ENCODE data around the gene ASTN1. TPM values are rescaled to one million over a fixed set of nuclear protein-coding genes. Genes with fewer than 3 reads are reported as not detected.

The ASTN1 gene
- total and polyA plus RNA-seq, 4 donors = 33.4 to 127 (median 82.8) TPM

DNA sequence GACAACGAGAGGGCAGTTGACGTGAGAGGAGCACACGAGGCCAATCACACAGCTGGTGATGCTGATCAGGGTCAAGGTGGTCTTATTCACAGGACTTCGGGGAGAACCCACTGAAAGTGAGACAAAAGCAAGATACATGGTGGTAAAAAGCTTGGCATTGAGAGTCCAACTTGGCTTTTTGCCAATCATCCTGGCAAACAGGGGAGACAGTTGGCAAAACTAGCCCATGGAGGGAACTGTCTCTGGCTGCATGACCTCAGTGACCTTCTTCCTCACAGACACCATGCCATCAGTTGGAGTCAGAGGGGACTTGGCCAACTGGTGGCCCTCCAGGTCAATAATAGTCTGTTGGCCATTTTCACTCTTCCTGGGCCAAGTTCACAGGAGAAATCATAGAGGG, 139.9 kb downstream of the ASTN1 start:
- H3K36me3 ChIP-seq (ENCODE audit: control insufficient read depth, insufficient read depth, low read length) = peaks cover 24% of the 10 kb centered on the region
- no peak for DNase-seq (ENCODE audit: low read depth in 4 of 6, low spot score in 6 of 6)
- no peak overlapping the region for H3K27ac ChIP-seq (ENCODE audit: low read depth, low read length)
- H3K9me3 ChIP-seq (ENCODE audit: control insufficient read depth, insufficient read depth, low read length) = no peaks in the 10 kb centered on the region
- no peaks in the 10 kb centered on the region for H3K27me3 ChIP-seq (ENCODE audit: control insufficient read depth, insufficient read depth, low read length)
- WGBS (ENCODE audit: insufficient coverage) = 56% methylated on average over 4 of the region's 4 CpGs
- H3K4me1 ChIP-seq (ENCODE audit: control insufficient read depth, insufficient read depth, low read length) = peaks cover 16% of the 10 kb centered on the region
- H3K4me3 ChIP-seq (ENCODE audit: low read depth, low read length) = no peak overlapping the region

GRCh38 chr1:177023726-177024125, 140.8 kb downstream of the ASTN1 start:
- no peaks in the 10 kb centered on the region for H3K9me3 ChIP-seq (ENCODE audit: control insufficient read depth, insufficient read depth, low read length)
- no peaks in the 10 kb centered on the region for H3K27me3 ChIP-seq (ENCODE audit: control insufficient read depth, insufficient read depth, low read length)
- 33% methylated on average over 3 of the region's 3 CpGs for WGBS (ENCODE audit: insufficient coverage)
- H3K36me3 ChIP-seq (ENCODE audit: control insufficient read depth, insufficient read depth, low read length) = peaks cover 20% of the 10 kb centered on the region
- DNase-seq (ENCODE audit: low read depth in 4 of 6, low spot score in 6 of 6) = peak in 3 of 6 donors; percentile 48 to 78 (median 69)
- H3K27ac ChIP-seq (ENCODE audit: low read depth, low read length) = peak overlapping the region; percentile 1
- peaks cover 16% of the 10 kb centered on the region for H3K4me1 ChIP-seq (ENCODE audit: control insufficient read depth, insufficient read depth, low read length)
- H3K4me3 ChIP-seq (ENCODE audit: low read depth, low read length) = no peak overlapping the region

DNA sequence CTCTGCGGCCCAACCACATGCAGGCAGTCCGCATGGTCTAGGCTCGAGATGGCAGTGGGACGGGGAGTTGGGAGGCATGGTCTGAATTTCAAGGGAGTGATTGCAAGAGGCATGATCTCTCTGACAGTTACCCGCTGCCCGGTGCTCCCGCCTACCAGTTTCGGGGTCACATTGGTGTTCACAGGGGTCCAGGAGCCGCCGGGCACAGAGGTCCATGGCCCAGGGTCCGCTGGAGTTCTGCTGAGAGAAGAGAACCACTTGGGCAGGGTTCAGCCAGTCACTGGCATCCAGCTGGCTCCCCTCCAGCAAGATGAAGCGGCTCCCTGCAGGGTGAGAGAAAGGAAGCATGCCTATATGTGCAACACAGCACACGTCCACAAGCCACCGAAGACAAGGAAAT, 141.3 kb downstream of the ASTN1 start:
- Histone ChIP-seq H3K27ac (ENCODE audit: low read depth, low read length) (peak overlapping the region; percentile 1), H3K4me3 (ENCODE audit: low read depth, low read length) (no peak overlapping the region), H3K4me1 (ENCODE audit: control insufficient read depth, insufficient read depth, low read length) (peaks cover 16% of the 10 kb centered on the region), H3K27me3 (ENCODE audit: control insufficient read depth, insufficient read depth, low read length) (no peaks in the 10 kb centered on the region), H3K9me3 (ENCODE audit: control insufficient read depth, insufficient read depth, low read length) (no peaks in the 10 kb centered on the region), H3K36me3 (ENCODE audit: control insufficient read depth, insufficient read depth, low read length) (peaks cover 19% of the 10 kb centered on the region)
- no peak for DNase-seq (ENCODE audit: low read depth in 4 of 6, low spot score in 6 of 6)
- WGBS (ENCODE audit: insufficient coverage) = 84% methylated on average over 13 of the region's 14 CpGs

- H3K4me3 ChIP-seq (ENCODE audit: low read depth, low read length) = no peak overlapping the region
- 83% methylated on average over 1 of the region's 2 CpGs for WGBS (ENCODE audit: insufficient coverage)
These were observed 142.8 kb downstream of the ASTN1 start for GRCh38 chr1:177021687-177022086.

DNA sequence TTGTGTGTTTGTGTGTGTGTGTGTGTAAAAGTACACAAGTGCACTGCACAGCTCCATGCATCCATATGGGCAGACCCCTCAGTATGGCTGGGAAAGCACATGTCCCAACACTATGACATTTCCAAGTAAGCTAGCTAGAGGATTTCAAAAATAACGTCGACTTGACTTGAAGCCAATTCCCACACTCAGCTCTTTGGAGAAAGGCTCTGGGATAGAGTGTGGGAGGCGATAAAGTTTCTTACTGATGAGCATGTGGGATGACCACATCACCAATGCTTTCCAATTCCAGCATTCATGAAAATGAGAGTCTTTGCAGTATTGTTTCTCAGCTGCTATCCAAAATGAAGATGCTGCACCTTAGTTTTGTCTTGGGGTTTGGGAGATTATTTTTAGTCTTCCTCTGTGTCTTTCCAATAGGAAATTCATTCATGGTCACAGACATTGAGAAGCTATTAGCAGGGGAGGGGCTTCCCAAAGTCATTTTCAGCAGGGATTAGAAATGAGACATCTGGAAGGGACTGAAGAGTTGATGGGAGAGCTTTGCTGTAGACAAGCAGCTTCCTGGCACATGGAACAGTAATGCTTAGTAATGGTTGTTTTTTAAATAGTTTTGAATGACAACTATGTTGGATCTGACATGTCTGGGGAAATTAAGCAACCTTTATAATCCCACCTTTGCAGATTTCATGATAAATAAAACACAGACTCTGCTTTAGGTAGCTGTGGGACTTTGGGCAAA, 143.5 kb downstream of the ASTN1 start:
- no CpG with 5 or more reads among the region's 3 CpGs for WGBS (ENCODE audit: insufficient coverage)
- peaks cover 17% of the 10 kb centered on the region for H3K36me3 ChIP-seq (ENCODE audit: control insufficient read depth, insufficient read depth, low read length)

More at GRCh38 chr1:177021687-177022086, 142.8 kb downstream of the ASTN1 start:
- DNase-seq (ENCODE audit: low read depth in 4 of 6, low spot score in 6 of 6) = peak in 1 of 6 donors; percentile 84
- peaks cover 20% of the 10 kb centered on the region for H3K4me1 ChIP-seq (ENCODE audit: control insufficient read depth, insufficient read depth, low read length)
- no peaks in the 10 kb centered on the region for H3K9me3 ChIP-seq (ENCODE audit: control insufficient read depth, insufficient read depth, low read length)
- no peaks in the 10 kb centered on the region for H3K27me3 ChIP-seq (ENCODE audit: control insufficient read depth, insufficient read depth, low read length)
- no peak overlapping the region for H3K27ac ChIP-seq (ENCODE audit: low read depth, low read length)
- H3K36me3 ChIP-seq (ENCODE audit: control insufficient read depth, insufficient read depth, low read length) = peaks cover 19% of the 10 kb centered on the region

GRCh38 chr1:177017287-177017852, 147.1 kb downstream of the ASTN1 start:
- peaks cover 8% of the 10 kb centered on the region for H3K36me3 ChIP-seq (ENCODE audit: control insufficient read depth, insufficient read depth, low read length)
- H3K27me3 ChIP-seq (ENCODE audit: control insufficient read depth, insufficient read depth, low read length) = no peaks in the 10 kb centered on the region
- peaks cover 4% of the 10 kb centered on the region for H3K4me1 ChIP-seq (ENCODE audit: control insufficient read depth, insufficient read depth, low read length)
- H3K4me3 ChIP-seq (ENCODE audit: low read depth, low read length) = no peak overlapping the region
- H3K9me3 ChIP-seq (ENCODE audit: control insufficient read depth, insufficient read depth, low read length) = no peaks in the 10 kb centered on the region
- H3K27ac ChIP-seq (ENCODE audit: low read depth, low read length) = no peak overlapping the region
- DNase-seq (ENCODE audit: low read depth in 4 of 6, low spot score in 6 of 6) = peak in 2 of 6 donors; percentile 87 to 94
- WGBS (ENCODE audit: insufficient coverage) = 47% methylated on average over 12 of the region's 12 CpGs

More for the DNA sequence above, 143.5 kb downstream of the ASTN1 start:
- H3K9me3 ChIP-seq (ENCODE audit: control insufficient read depth, insufficient read depth, low read length) = no peaks in the 10 kb centered on the region
- no peaks in the 10 kb centered on the region for H3K27me3 ChIP-seq (ENCODE audit: control insufficient read depth, insufficient read depth, low read length)
- peak in 1 of 6 donors; percentile 93 for DNase-seq (ENCODE audit: low read depth in 4 of 6, low spot score in 6 of 6)
- no peak overlapping the region for H3K4me3 ChIP-seq (ENCODE audit: low read depth, low read length)
- no peak overlapping the region for H3K27ac ChIP-seq (ENCODE audit: low read depth, low read length)
- H3K4me1 ChIP-seq (ENCODE audit: control insufficient read depth, insufficient read depth, low read length) = peaks cover 20% of the 10 kb centered on the region

- no CpG with 5 or more reads among the region's 3 CpGs for whole genome bisulfite sequencing (ENCODE audit: insufficient coverage)
- DNase-seq (ENCODE audit: low read depth in 4 of 6, low spot score in 6 of 6) = peak in 1 of 6 donors; percentile 66
These were observed 150.2 kb downstream of the ASTN1 start for GRCh38 chr1:177014325-177014724.

DNA sequence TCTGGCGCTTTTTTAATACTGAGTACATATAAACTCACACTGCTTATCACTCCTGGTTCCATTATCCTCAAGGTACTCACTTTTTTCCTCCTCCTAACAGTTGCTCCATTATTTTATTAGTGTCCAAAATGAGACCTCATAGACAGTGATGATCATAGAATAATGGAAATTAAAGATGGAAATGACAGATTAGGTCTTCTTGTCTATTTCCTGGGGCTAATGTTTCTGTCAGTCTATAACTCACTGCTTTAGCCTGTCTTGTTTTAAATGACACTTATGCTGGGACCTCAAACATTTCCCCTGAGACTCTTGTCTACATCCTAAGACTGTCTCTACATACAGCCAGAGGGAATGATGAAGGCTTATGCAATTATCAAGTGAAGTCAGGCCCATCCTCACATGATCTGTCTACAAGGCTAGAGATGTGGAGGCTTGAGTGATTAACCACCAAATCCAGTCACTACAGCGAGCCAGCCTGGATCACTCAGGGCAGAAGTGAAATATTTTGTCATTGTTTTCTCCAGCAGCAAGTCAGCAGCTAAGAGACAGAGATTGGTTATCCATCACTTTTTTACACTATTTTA, 152.1 kb downstream of the ASTN1 start:
- WGBS (ENCODE audit: insufficient coverage) = no CpG with 5 or more reads among the region's 2 CpGs
- H3K4me3 ChIP-seq (ENCODE audit: low read depth, low read length) = no peak overlapping the region
- H3K27me3 ChIP-seq (ENCODE audit: control insufficient read depth, insufficient read depth, low read length) = no peaks in the 10 kb centered on the region
- H3K9me3 ChIP-seq (ENCODE audit: control insufficient read depth, insufficient read depth, low read length) = no peaks in the 10 kb centered on the region
- H3K36me3 ChIP-seq (ENCODE audit: control insufficient read depth, insufficient read depth, low read length) = peaks cover 9% of the 10 kb centered on the region
- H3K27ac ChIP-seq (ENCODE audit: low read depth, low read length) = no peak overlapping the region
- DNase-seq (ENCODE audit: low read depth in 4 of 6, low spot score in 6 of 6) = no peak
- peaks cover 1% of the 10 kb centered on the region for H3K4me1 ChIP-seq (ENCODE audit: control insufficient read depth, insufficient read depth, low read length)

More at GRCh38 chr1:177014325-177014724, 150.2 kb downstream of the ASTN1 start:
- Histone ChIP-seq H3K27ac (ENCODE audit: low read depth, low read length) (no peak overlapping the region), H3K36me3 (ENCODE audit: control insufficient read depth, insufficient read depth, low read length) (peaks cover 7% of the 10 kb centered on the region), H3K4me1 (ENCODE audit: control insufficient read depth, insufficient read depth, low read length) (peaks cover 4% of the 10 kb centered on the region), H3K9me3 (ENCODE audit: control insufficient read depth, insufficient read depth, low read length) (no peaks in the 10 kb centered on the region), H3K4me3 (ENCODE audit: low read depth, low read length) (no peak overlapping the region), H3K27me3 (ENCODE audit: control insufficient read depth, insufficient read depth, low read length) (no peaks in the 10 kb centered on the region)

DNA sequence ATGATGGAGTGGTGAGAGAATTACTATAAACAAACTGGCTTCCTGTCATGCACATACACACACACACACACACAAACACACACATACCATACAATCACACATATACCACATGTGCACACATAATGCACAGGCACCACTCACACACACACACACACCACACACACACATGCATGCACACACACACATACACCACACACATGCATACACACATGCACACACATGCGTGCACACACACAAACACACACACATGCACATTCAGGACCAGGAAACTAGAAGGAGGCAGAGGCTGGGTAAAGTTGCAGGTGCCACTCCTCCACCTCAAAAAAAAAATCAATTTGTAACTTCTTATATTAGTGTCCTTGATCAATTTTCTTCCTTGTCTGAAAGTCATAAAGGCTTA, 153.0 kb downstream of the ASTN1 start:
- no CpG with 5 or more reads among the region's 1 CpG for whole genome bisulfite sequencing (ENCODE audit: insufficient coverage)
- peaks cover 9% of the 10 kb centered on the region for H3K36me3 ChIP-seq (ENCODE audit: control insufficient read depth, insufficient read depth, low read length)
- H3K4me1 ChIP-seq (ENCODE audit: control insufficient read depth, insufficient read depth, low read length) = no peaks in the 10 kb centered on the region
- DNase-seq (ENCODE audit: low read depth in 4 of 6, low spot score in 6 of 6) = no peak
- no peak overlapping the region for H3K27ac ChIP-seq (ENCODE audit: low read depth, low read length)
- H3K4me3 ChIP-seq (ENCODE audit: low read depth, low read length) = no peak overlapping the region
- H3K9me3 ChIP-seq (ENCODE audit: control insufficient read depth, insufficient read depth, low read length) = no peaks in the 10 kb centered on the region
- H3K27me3 ChIP-seq (ENCODE audit: control insufficient read depth, insufficient read depth, low read length) = no peaks in the 10 kb centered on the region

Measured in spinal cord (tissue), 10 donors.